ENCODE results near the gene ZNF148. TPM values are rescaled to one million over a fixed set of nuclear protein-coding genes. Genes with fewer than 3 reads are reported as not detected.
A peak's percentile ranks its signal among the peaks of the same experiment; 100 is the strongest.

ZNF148 gene
- total and polyA plus RNA-seq, 2 of the 4 experiments (the other 2 are of a cell fraction): 9.4 to 65.2 TPM

DNA sequence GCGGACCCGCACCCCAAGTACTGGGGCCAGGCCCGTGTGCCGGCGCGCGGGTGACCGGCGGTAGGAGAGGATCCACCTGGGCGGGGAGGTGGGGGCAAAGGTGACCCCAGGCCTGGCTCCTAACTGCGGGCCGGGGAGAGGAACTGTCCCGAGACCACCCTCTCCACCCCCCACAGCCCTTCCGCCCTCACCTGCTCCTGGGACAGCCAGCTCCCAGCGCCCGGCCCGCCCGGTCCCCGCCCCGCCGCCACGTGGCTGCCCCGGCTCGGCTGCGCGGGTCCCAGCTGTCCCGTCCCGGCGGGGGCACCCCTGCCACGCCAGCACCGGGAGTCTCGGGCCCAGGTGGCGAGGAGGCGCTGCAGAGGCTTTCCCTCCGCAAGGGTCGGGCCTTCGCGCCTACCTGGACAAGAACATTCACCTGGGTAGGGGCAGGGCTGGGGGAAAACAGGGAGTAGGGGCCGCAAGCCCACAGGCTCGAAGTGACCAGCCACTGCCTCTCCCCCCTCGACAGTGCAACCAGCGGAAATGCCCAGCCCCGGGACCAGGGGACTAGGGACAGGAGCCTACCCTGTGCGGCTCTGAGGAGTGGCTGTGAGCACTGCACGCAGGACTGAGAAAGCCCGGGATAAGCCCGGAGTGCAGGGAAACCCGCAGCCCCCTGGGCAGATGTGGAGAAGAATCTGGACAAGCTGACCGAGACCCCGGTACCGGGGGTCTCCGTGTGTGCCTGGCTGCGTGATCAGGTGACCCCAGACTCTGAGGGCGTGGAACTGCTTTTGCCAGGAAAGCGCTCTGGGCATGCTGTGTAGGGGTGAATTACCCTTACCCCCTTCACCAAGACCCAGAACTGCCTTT is 162.4 kb downstream of the ZNF148 start, which contains the start of gene SLC12A8:
TSS of gene SLC12A8 (minus strand) at position 240 of the 855 bp plus-strand sequence. CDS start 1,399 bp downstream, outside the sequence.
- TF ChIP-seq MXI1 (IDR thresholded peaks at IDR 0.05; ENCODE audit: borderline replicate concordance, low read depth, low read length): no peak
- no peak for TF ChIP-seq FOS (IDR thresholded peaks at IDR 0.05; ENCODE audit: low read depth, low read length)
- TF ChIP-seq BHLHE40 (IDR thresholded peaks at IDR 0.05; ENCODE audit: low read depth, low read length): no peak
- TF ChIP-seq NFE2L2 (IDR thresholded peaks at IDR 0.05; ENCODE audit: low read depth, low read length): no peak
- TF ChIP-seq RAD21 (IDR thresholded peaks at IDR 0.05; ENCODE audit: low read length): no peak
- no peak within 1 kb of the TSS for H3K14ac ChIP-seq (replicated peaks; ENCODE audit: low read depth, low read length)
- H3K27ac ChIP-seq (ENCODE audit: insufficient read depth, low read length): no peak within 1 kb of the TSS
- H2AK9ac ChIP-seq (replicated peaks; ENCODE audit: low read depth, low read length, poor library complexity): peak within 1 kb of the TSS; percentile 71
- peak within 1 kb of the TSS; percentile 84 for H2AFZ ChIP-seq (replicated peaks; ENCODE audit: low read length, poor library complexity)
- H3K18ac ChIP-seq (ENCODE audit: low read depth, low read length): no peak within 1 kb of the TSS; the same call in 1 of the 2 replicates
- ATAC-seq (ENCODE audit: low read depth) (peak; percentile 55), DNase-seq (no peak)
- dilution Hi-C loops (cut with HindIII; ENCODE audit: low sequenced_read_pairs, unreplicated experiment): no loop called here
- WGBS, 2 experiments (ENCODE audit: extremely low coverage in 2 of 2, insufficient read length in 1 of 2): 29% methylated on average over 7 of the region's 55 CpGs; no CpG with 5 or more reads in 1 of the 2 experiments
- peaks cover 26% of the 10 kb centered on the region for H3K27me3 ChIP-seq (ENCODE audit: control insufficient read depth, insufficient read depth, low read length)
- peak within 1 kb of the TSS; percentile 13 for H3K4me3 ChIP-seq (ENCODE audit: insufficient read depth, low read depth, low read length)
- no peak within 1 kb of the TSS for H4K8ac ChIP-seq (ENCODE audit: low read depth in 2 of 2, low read length in 2 of 2)
- H3K9ac ChIP-seq (ENCODE audit: low read depth, low read length): no peak within 1 kb of the TSS
- no peak within 1 kb of the TSS for H3K23ac ChIP-seq (ENCODE audit: low read depth, low read length)
- H2BK15ac ChIP-seq (ENCODE audit: low read depth, low read length): no peak within 1 kb of the TSS
- no peaks in the 10 kb centered on the region for H3K79me1 ChIP-seq (ENCODE audit: low read depth in 1 of 2, low read length in 2 of 2)
- BruUV-seq (replicated peaks): no TSS peak
- no peak within 1 kb of the TSS; the same call in 1 of the 2 replicates for H2BK20ac ChIP-seq (ENCODE audit: low read depth, low read length)
- ChIA-PET POLR2A (ENCODE audit: unreplicated experiment) (no interaction called here), CTCF (no interaction called here)
- H4K91ac ChIP-seq (ENCODE audit: insufficient read depth, low read depth, low read length): no peak within 1 kb of the TSS
- intact Hi-C loops (cut with micrococcal nuclease): loop anchor here (10.0 kb wide), 1 partner anchor 372 kb away; no protein-coding TSS in a partner anchor
- H3K4me2 ChIP-seq (ENCODE audit: low read depth, low read length): peak within 1 kb of the TSS; percentile 62
- no peak within 1 kb of the TSS for H2BK5ac ChIP-seq (ENCODE audit: low read depth, low read length, poor library complexity, severe bottlenecking)
- H3K4ac ChIP-seq (ENCODE audit: low read depth, low read length): no peak within 1 kb of the TSS
- H4K20me1 ChIP-seq (ENCODE audit: insufficient read depth, low read length): no peaks in the 10 kb centered on the region
- H3K4me1 ChIP-seq (ENCODE audit: control insufficient read depth, insufficient read depth, low read length): peaks cover 3% of the 10 kb centered on the region; the same call in 1 of the 2 replicates
- H3K56ac ChIP-seq (ENCODE audit: extremely low read depth, insufficient read depth, low read length): no peak within 1 kb of the TSS
- no peaks in the 10 kb centered on the region for H3K36me3 ChIP-seq (ENCODE audit: control insufficient read depth, insufficient read depth, low read length)
- in situ Hi-C loops (cut with MboI; ENCODE audit: low sequenced_read_pairs): no loop called here
- H2AK5ac ChIP-seq (ENCODE audit: low read depth, low read length): peak within 1 kb of the TSS; percentile 54; the same call in 1 of the 2 replicates
- no peak within 1 kb of the TSS for H2BK120ac ChIP-seq (ENCODE audit: low read depth, low read length)
- H3K9me1 ChIP-seq (ENCODE audit: insufficient read depth, low read length): no peaks in the 10 kb centered on the region; the same call in 1 of the 2 replicates
- no peak within 1 kb of the TSS for H4K5ac ChIP-seq (ENCODE audit: low read depth, low read length)
- H3K9me3 ChIP-seq (ENCODE audit: control insufficient read depth, insufficient read depth, low read length): no peaks in the 10 kb centered on the region

Measured in IMR-90 (cell line).